ENCODE results near the gene HTR3B.

Gene HTR3B

DNA sequence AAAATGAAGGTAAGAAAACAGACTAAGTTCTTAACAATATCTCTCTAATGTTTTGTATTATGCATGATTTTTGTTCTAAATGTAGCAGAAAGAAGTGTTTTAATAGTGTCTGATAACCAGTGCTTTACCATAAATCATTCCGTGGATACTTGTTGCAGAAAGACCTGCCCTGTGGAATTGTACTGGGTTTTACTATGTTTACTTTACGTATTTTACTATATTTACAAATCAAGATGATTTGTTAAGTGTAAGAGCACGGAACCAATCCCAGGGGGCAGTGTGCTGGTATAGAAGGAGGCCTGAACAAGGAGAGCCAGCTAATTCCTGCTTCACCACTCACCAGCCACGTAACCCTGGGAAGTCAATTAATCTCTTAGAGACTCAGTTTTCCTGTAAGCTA, 1.4 kb downstream of the HTR3B start:
- no peak overlapping the region for H2AFZ ChIP-seq (ENCODE audit: low read length)
- no peaks in the 10 kb centered on the region for H3K79me2 ChIP-seq (ENCODE audit: insufficient read depth, low read length)
- no peaks in the 10 kb centered on the region for H3K9me3 ChIP-seq (ENCODE audit: insufficient read depth, low read depth, low read length)
- TF ChIP-seq, protein P1, sequence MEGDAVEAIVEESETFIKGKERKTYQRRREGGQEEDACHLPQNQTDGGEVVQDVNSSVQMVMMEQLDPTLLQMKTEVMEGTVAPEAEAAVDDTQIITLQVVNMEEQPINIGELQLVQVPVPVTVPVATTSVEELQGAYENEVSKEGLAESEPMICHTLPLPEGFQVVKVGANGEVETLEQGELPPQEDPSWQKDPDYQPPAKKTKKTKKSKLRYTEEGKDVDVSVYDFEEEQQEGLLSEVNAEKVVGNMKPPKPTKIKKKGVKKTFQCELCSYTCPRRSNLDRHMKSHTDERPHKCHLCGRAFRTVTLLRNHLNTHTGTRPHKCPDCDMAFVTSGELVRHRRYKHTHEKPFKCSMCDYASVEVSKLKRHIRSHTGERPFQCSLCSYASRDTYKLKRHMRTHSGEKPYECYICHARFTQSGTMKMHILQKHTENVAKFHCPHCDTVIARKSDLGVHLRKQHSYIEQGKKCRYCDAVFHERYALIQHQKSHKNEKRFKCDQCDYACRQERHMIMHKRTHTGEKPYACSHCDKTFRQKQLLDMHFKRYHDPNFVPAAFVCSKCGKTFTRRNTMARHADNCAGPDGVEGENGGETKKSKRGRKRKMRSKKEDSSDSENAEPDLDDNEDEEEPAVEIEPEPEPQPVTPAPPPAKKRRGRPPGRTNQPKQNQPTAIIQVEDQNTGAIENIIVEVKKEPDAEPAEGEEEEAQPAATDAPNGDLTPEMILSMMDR (conservative IDR thresholded peaks at IDR 0.05; ENCODE audit: low read length): peak; percentile 44
- no peak for TF ChIP-seq EZH2phosphoT487 (IDR thresholded peaks at IDR 0.05; ENCODE audit: borderline replicate concordance)
- H3K4me3 ChIP-seq (ENCODE audit: low read length, poor library complexity, severe bottlenecking): no peak overlapping the region
- H3K27me3 ChIP-seq (ENCODE audit: insufficient read depth, low read length, poor library complexity, severe bottlenecking): no peaks in the 10 kb centered on the region
- H3K36me3 ChIP-seq (ENCODE audit: insufficient read depth, low read length): no peaks in the 10 kb centered on the region
- no peaks in the 10 kb centered on the region for H3K9me2 ChIP-seq (replicated peaks; ENCODE audit: low read depth, low read length)
- H3K9ac ChIP-seq (ENCODE audit: low read depth, low read length, poor library complexity, severe bottlenecking): no peak overlapping the region
- no peaks in the 10 kb centered on the region for H3F3A ChIP-seq (ENCODE audit: low read depth)
- H4K20me1 ChIP-seq (ENCODE audit: insufficient read depth, low read length, poor library complexity, severe bottlenecking): no peaks in the 10 kb centered on the region
- H3K4me1 ChIP-seq (ENCODE audit: insufficient read depth, low read length, poor library complexity, severe bottlenecking): no peaks in the 10 kb centered on the region
- no peak overlapping the region for H3K4me2 ChIP-seq (ENCODE audit: low read depth, low read length, poor library complexity, severe bottlenecking)

- Histone ChIP-seq H3K79me2 (ENCODE audit: insufficient read depth, low read length) (no peaks in the 10 kb centered on the region), H4K20me1 (ENCODE audit: insufficient read depth, low read length, poor library complexity, severe bottlenecking) (no peaks in the 10 kb centered on the region), H3K4me1 (ENCODE audit: insufficient read depth, low read length, poor library complexity, severe bottlenecking) (no peaks in the 10 kb centered on the region), H3F3A (ENCODE audit: low read depth) (no peaks in the 10 kb centered on the region), H3K9me3 (ENCODE audit: insufficient read depth, low read depth, low read length) (no peaks in the 10 kb centered on the region), H2AFZ (ENCODE audit: low read length) (no peak overlapping the region), H3K4me2 (ENCODE audit: low read depth, low read length, poor library complexity, severe bottlenecking) (no peak overlapping the region), H3K9me2 (replicated peaks; ENCODE audit: low read depth, low read length) (no peaks in the 10 kb centered on the region), H3K36me3 (ENCODE audit: insufficient read depth, low read length) (no peaks in the 10 kb centered on the region), H3K4me3 (ENCODE audit: low read length, poor library complexity, severe bottlenecking) (no peak overlapping the region), H3K9ac (ENCODE audit: low read depth, low read length, poor library complexity, severe bottlenecking) (no peak overlapping the region), H3K27me3 (ENCODE audit: insufficient read depth, low read length, poor library complexity, severe bottlenecking) (no peaks in the 10 kb centered on the region)
- TF ChIP-seq EZH2phosphoT487 (IDR thresholded peaks at IDR 0.05; ENCODE audit: borderline replicate concordance): no peak
- TF ChIP-seq, protein P1 (conservative IDR thresholded peaks at IDR 0.05; ENCODE audit: low read length): no peak
Observed at GRCh38 chr11:113906516-113906915, 1.9 kb downstream of the HTR3B start.

DNA sequence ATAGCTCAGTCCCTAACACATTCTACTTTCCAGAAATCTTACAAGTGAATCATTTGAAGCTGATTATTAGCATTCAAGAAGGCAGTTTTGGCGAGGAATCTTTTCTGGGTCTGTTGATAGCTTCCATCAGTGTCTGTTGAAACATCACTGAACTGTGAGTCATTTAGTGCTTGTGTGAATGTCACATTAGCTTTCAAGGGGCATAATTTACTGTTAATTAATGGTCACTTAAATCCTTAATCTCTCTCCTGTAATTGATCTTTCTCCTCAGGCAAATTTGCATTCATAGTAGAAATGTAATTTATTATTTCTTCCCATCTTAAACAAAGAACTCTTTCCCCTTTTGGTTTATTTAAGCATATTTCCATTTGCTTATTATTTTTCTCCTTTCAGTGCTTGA, 2.6 kb downstream of the HTR3B start:
- Histone ChIP-seq H3K79me2 (ENCODE audit: insufficient read depth, low read length) (no peaks in the 10 kb centered on the region), H3K9me2 (replicated peaks; ENCODE audit: low read depth, low read length) (no peaks in the 10 kb centered on the region), H2AFZ (ENCODE audit: low read length) (no peak overlapping the region), H4K20me1 (ENCODE audit: insufficient read depth, low read length, poor library complexity, severe bottlenecking) (no peaks in the 10 kb centered on the region), H3K9me3 (ENCODE audit: insufficient read depth, low read depth, low read length) (no peaks in the 10 kb centered on the region), H3K4me3 (ENCODE audit: low read length, poor library complexity, severe bottlenecking) (no peak overlapping the region), H3K9ac (ENCODE audit: low read depth, low read length, poor library complexity, severe bottlenecking) (no peak overlapping the region), H3K4me2 (ENCODE audit: low read depth, low read length, poor library complexity, severe bottlenecking) (no peak overlapping the region), H3K27me3 (ENCODE audit: insufficient read depth, low read length, poor library complexity, severe bottlenecking) (no peaks in the 10 kb centered on the region), H3F3A (ENCODE audit: low read depth) (no peaks in the 10 kb centered on the region), H3K4me1 (ENCODE audit: insufficient read depth, low read length, poor library complexity, severe bottlenecking) (no peaks in the 10 kb centered on the region), H3K36me3 (ENCODE audit: insufficient read depth, low read length) (no peaks in the 10 kb centered on the region)
- no peak for TF ChIP-seq EZH2phosphoT487 (IDR thresholded peaks at IDR 0.05; ENCODE audit: borderline replicate concordance)
- TF ChIP-seq, protein P1 (conservative IDR thresholded peaks at IDR 0.05; ENCODE audit: low read length): no peak
